B cell (primary cell): ENCODE measurements around the gene PLGLB2. TPM values are rescaled to one million over a fixed set of nuclear protein-coding genes. Genes with fewer than 3 reads are reported as not detected.
"Not testable (repeated sequence)": the region's sequence is repeated elsewhere in the genome, so short reads cannot be mapped to it uniquely, and the experiment has no call there.

ENCODE experiments used
- ATAC-seq: fragments of 200-7000 bp; cut with Tn5 transposase; one replicate; pipeline ENCODE4 v1.10.0; 2021; ENCODE audit warnings: low read depth, mild to moderate bottlenecking, moderate number of reproducible peaks, moderate library complexity
- CTCF ChIA-PET: fragments of 350-600 bp; sonication (Branson Sonifier 250); formaldehyde crosslinking; loops from one replicate; lab custom pipeline; 2021; ENCODE audit warnings: antibody characterized with exemption, inconsistent platforms; lab: Charles Lee
- POLR2A ChIA-PET: fragments of 350-600 bp; sonication (Branson Sonifier 250); formaldehyde crosslinking; loops from one replicate; lab custom pipeline; 2021; ENCODE audit warnings: antibody characterized with exemption; lab: Charles Lee
- DNase-seq: peaks from one replicate; pipeline ENCODE4 v3.0.0; 2013
- H2AFZ ChIP-seq: 2 replicates; pipeline ENCODE4 v1.6.1; 2012; ENCODE audit warnings: mild to moderate bottlenecking, low read depth, low read length; ENCODE audit not compliant: insufficient read depth, poor library complexity, severe bottlenecking
- H3K27ac ChIP-seq, 2 donors: 1 replicate in 1 of 2; 2 replicates in 1 of 2; pipeline ENCODE4 v1.5.1; 2012 to 2013; ENCODE audit warnings: low read length in 2 of 2, mild to moderate bottlenecking in 2 of 2, moderate library complexity in 1 of 2
- H3K27me3 ChIP-seq, 4 experiments: fragments of 200-600 bp in 1 of 4; sonication (generic) in 1 of 4; replicated peaks in 1 of 4; 1 replicate in 2 of 4; 2 replicates in 2 of 4; pipeline versions ENCODE4 v1.6.1 to v1.7.0; 2013 to 2016; ENCODE audit warnings: low read length in 3 of 4, mild to moderate bottlenecking in 2 of 4, mixed read lengths in 1 of 4, moderate library complexity in 1 of 4; ENCODE audit not compliant: insufficient read depth in 4 of 4, control insufficient read depth in 3 of 4; ENCODE audit errors: control extremely low read depth in 1 of 4
- H3K36me3 ChIP-seq, 2 experiments: replicated peaks in 1 of 2; 1 replicate in 1 of 2; 2 replicates in 1 of 2; pipeline versions ENCODE4 v1.6.1 to v1.7.1; 2013; ENCODE audit warnings: low read length in 1 of 2; ENCODE audit not compliant: insufficient read depth in 2 of 2, control insufficient read depth in 1 of 2; ENCODE audit errors: control extremely low read depth in 1 of 2, extremely low read depth in 1 of 2
- H3K4me1 ChIP-seq, 2 donors: fragments of 200-600 bp in 1 of 2; sonication (generic) in 1 of 2; 1 replicate in 1 of 2; 2 replicates in 1 of 2; pipeline versions ENCODE4 v1.5.1 to v1.6.1; 2013 to 2017; ENCODE audit warnings: low read length in 2 of 2; ENCODE audit not compliant: control insufficient read depth in 2 of 2, insufficient read depth in 2 of 2
- H3K4me2 ChIP-seq: replicated peaks from 2 replicates; pipeline ENCODE3; 2012; ENCODE audit warnings: mild to moderate bottlenecking, low read depth, low read length; ENCODE audit not compliant: poor library complexity, severe bottlenecking
- H3K4me3 ChIP-seq, 5 experiments: fragments of 200-600 bp in 1 of 5; sonication (generic) in 1 of 5; 1 replicate in 3 of 5; 2 replicates in 2 of 5; pipeline versions ENCODE4 v1.5.1 to v1.7.0; 2011 to 2016; ENCODE audit warnings: low read length in 4 of 5, mild to moderate bottlenecking in 4 of 5, low read depth in 2 of 5, control low read depth in 1 of 5, moderate library complexity in 1 of 5; ENCODE audit not compliant: insufficient read depth in 1 of 5; ENCODE audit errors: control extremely low read depth in 1 of 5, extremely low read depth in 1 of 5
- H3K79me2 ChIP-seq: fragments of 200-600 bp; sonication (generic); one replicate; pipeline ENCODE4 v1.6.0; 2016; ENCODE audit warnings: low read length; ENCODE audit not compliant: control insufficient read depth, insufficient read depth
- H3K9ac ChIP-seq: fragments of 200-600 bp; sonication (generic); 2 replicates; pipeline ENCODE4 v1.6.1; 2017; ENCODE audit warnings: mild to moderate bottlenecking, low read length, moderate library complexity
- H3K9me3 ChIP-seq, 3 donors: one replicate each; pipeline versions ENCODE4 v1.6.1 to v1.7.1; 2013; ENCODE audit warnings: low read length in 2 of 3; ENCODE audit not compliant: control insufficient read depth in 2 of 3, insufficient read depth in 1 of 3; ENCODE audit errors: control extremely low read depth in 1 of 3
- H4K20me1 ChIP-seq: 2 replicates; pipeline ENCODE4 v1.6.0; 2012; ENCODE audit warnings: mild to moderate bottlenecking, low read length; ENCODE audit not compliant: insufficient read depth, control insufficient read depth, poor library complexity, severe bottlenecking
- H3K27ac Mint-ChIP-seq: one replicate; pipeline ENCODE4 v1.8.0; 2021; ENCODE audit warnings: mixed read lengths
- H3K27me3 Mint-ChIP-seq: one replicate; pipeline ENCODE4 v1.8.0; 2021; ENCODE audit warnings: mixed read lengths
- H3K4me1 Mint-ChIP-seq: one replicate; pipeline ENCODE4 v1.8.0; 2021; ENCODE audit warnings: mixed read lengths
- H3K4me3 Mint-ChIP-seq: one replicate; pipeline ENCODE4 v1.8.0; 2021; ENCODE audit warnings: mixed read lengths
- H3K9me3 Mint-ChIP-seq: one replicate; pipeline ENCODE4 v1.8.0; 2022; ENCODE audit warnings: mixed read lengths; ENCODE audit not compliant: insufficient read depth
- WGBS: methylation state at CpG from one replicate; pipeline ENCODE4 v1.1.5; 2013; ENCODE audit warnings: missing lambda C conversion rate; ENCODE audit not compliant: insufficient coverage; 5-methylcytosine and 5-hydroxymethylcytosine counted together
- intact Hi-C: fragments of 100-400 bp; cut with micrococcal nuclease; formaldehyde crosslinking; loops from one replicate; pipeline ENCODE4 v1.10.0; 2022
- polyA plus RNA-seq: library from polyadenylated mRNA; depleted of rRNA; stranded (reverse); fragments of >200 nt; gene quantifications from 2 replicates; pipeline ENCODE4 v1.2.3, GENCODE V29; 2012
- total RNA-seq, 2 donors: library from RNA; stranded (reverse); fragments of 120-200 nt in 1 of 2; gene quantifications; 1 replicate in 1 of 2; 2 replicates in 1 of 2; pipeline versions ENCODE4 v1.2.3 to v1.2.4, GENCODE V29; 2013 to 2022

PLGLB2 gene
- total and polyA plus RNA-seq, 2 donors (not counting 1 experiment from before 2014, with no cell fraction given), result 2.0 to 6.1 TPM

- H3K4me3 Mint-ChIP-seq, H2AFZ ChIP-seq, H3K4me3 ChIP-seq, ATAC-seq, CTCF ChIA-PET, H3K9me3 Mint-ChIP-seq, H3K27ac Mint-ChIP-seq, POLR2A ChIA-PET, intact Hi-C loops, H3K36me3 ChIP-seq, H3K4me1 Mint-ChIP-seq, H3K9me3 ChIP-seq, H3K79me2 ChIP-seq, H3K27me3 Mint-ChIP-seq, H3K4me2 ChIP-seq, H4K20me1 ChIP-seq, H3K27ac ChIP-seq, DNase-seq, H3K4me1 ChIP-seq, H3K9ac ChIP-seq, H3K27me3 ChIP-seq: not testable (repeated sequence)
- WGBS, result no CpG with 5 or more reads among the region's 8 CpGs
These were observed 637 bp downstream of the PLGLB2 start for GRCh38 chr2:87748524-87748923.

GRCh38 chr2:87750560-87750959 lies 2.7 kb downstream of the PLGLB2 start:
- H3K4me3 Mint-ChIP-seq, H3K27ac ChIP-seq, H3K4me2 ChIP-seq, H3K4me3 ChIP-seq, CTCF ChIA-PET, H3K9ac ChIP-seq, H3K9me3 ChIP-seq, H3K36me3 ChIP-seq, H3K4me1 Mint-ChIP-seq, H3K27me3 Mint-ChIP-seq, intact Hi-C loops, H4K20me1 ChIP-seq, POLR2A ChIA-PET, H2AFZ ChIP-seq, ATAC-seq, H3K27me3 ChIP-seq, H3K9me3 Mint-ChIP-seq, H3K79me2 ChIP-seq, DNase-seq, H3K27ac Mint-ChIP-seq, H3K4me1 ChIP-seq: not testable (repeated sequence)
- no CpG with 5 or more reads among the region's 11 CpGs for WGBS

- not testable (repeated sequence) for H3K79me2 ChIP-seq
These were observed 6.9 kb downstream of the PLGLB2 start for GRCh38 chr2:87754759-87755158.

More at GRCh38 chr2:87754759-87755158, 6.9 kb downstream of the PLGLB2 start:
- H3K4me1 Mint-ChIP-seq, H3K4me2 ChIP-seq, H3K27me3 ChIP-seq, H3K4me3 ChIP-seq, H3K27ac ChIP-seq, H2AFZ ChIP-seq, H3K27me3 Mint-ChIP-seq, H3K9me3 Mint-ChIP-seq, ATAC-seq, H3K4me3 Mint-ChIP-seq, H4K20me1 ChIP-seq, DNase-seq, H3K36me3 ChIP-seq, intact Hi-C loops, H3K4me1 ChIP-seq, H3K27ac Mint-ChIP-seq, CTCF ChIA-PET, H3K9me3 ChIP-seq, POLR2A ChIA-PET, H3K9ac ChIP-seq: not testable (repeated sequence)
- no CpG with 5 or more reads among the region's 4 CpGs for WGBS

Other genes with a start within 250 kb of the PLGLB2 start
- gene RGPD2, start 77.7 kb downstream of the PLGLB2 start, total RNA-seq, result 11.8 and 17.0 TPM in 2 replicates
- 0.42 and 16.8 TPM in 2 replicates for gene RGPD2, start 77.7 kb downstream of the PLGLB2 start, polyA plus RNA-seq